Myocyte (in vitro differentiated cells): ENCODE results near the gene DENND5A. TPM values are rescaled to one million over a fixed set of nuclear protein-coding genes. Genes with fewer than 3 reads are reported as not detected.
A peak's percentile ranks its signal among the peaks of the same experiment; 100 is the strongest.

Source experiments
- DNase-seq: peaks from one replicate; pipeline ENCODE4 v3.0.0-alpha.2; 2012; ENCODE audit warnings: low read depth
- total RNA-seq: library from RNA; depleted of rRNA; stranded (reverse); fragments of >200 nt; gene quantifications from 2 replicates; pipeline ENCODE4 v1.2.3, GENCODE V29; 2014

DENND5A gene
- total RNA-seq, 1 donor from 2014 or later: 55.3 TPM

DNA sequence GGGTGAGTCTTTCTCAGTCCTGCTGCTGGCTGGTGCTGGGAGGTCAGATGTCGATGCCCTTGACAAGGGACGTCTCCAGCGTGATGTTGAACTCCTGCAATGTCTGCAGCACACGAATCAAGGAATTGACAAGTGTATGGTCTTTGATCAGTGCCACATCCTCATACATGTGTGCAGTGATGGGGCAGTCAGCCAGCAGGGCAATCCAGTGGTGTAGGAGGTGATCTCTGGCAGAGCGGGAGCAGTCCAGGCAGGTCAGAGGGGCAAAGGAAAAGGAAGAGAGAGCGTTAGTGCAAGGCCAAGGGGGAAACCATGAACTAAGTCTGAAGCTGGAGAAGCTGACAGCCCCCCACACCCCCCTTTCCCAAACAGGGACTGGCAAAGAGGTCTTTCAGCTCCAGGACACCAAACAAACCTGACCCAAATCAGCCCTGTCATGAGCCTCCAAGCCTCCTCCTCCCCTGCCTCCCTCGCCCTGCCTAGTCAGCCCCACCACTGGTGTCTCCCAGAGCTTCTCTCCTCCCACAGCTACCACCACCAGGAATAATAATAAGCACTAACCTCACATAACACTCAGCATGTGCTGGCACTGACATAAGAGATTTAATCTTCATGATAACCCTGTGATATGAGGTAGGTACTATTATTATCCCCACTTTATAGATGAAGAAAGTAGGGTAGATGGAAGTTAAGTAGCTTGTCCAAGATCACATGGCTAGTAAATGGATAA lies 125.4 kb downstream of the DENND5A start:
- peak; percentile 25 for DNase-seq

GRCh38 chr11:9138612-9139579 lies 126.3 kb downstream of the DENND5A start:
- peak; percentile 54 for DNase-seq

DNA sequence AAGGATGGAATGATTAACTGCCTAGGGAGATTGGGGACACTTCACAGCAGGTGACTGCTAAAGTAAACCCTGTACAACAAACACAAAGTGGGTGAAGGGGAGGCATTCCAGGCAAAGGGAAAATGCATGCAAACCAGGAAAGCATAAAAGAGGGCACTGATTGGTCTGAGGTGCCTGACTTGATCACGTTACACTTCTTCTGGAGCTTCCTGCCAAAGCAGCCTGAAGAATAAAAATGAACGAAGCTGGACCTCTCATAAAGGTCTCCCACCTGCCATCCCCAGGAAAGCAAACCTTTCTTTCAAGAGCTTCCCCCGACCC lies 127.1 kb downstream of the DENND5A start:
- no peak for DNase-seq

GRCh38 chr11:9137293-9138132 lies 127.6 kb downstream of the DENND5A start:
- peak; percentile 70 for DNase-seq

- DNase-seq: no peak
Observed at GRCh38 chr11:9136741-9137140, 128.4 kb downstream of the DENND5A start.

DNA sequence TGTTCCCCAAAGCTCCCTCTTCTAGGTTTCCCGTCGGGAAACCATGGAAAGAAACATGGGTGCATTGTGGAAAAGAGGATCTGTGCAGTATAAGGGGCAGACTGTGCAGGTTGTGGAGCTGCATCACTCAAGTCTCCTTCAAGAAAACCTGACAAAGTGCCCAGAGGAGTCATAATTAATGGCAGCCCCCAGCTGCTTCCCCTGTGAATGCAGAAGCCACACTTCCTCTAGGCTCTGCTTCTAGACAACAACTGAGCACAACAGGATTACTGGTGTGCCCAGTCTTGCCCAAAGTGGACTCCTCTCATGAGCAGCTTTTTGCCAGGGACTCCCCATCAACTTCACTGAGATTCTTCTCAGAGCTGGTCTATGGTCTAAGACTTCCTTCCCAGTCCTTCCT lies 131.2 kb downstream of the DENND5A start:
- no peak for DNase-seq

DNA sequence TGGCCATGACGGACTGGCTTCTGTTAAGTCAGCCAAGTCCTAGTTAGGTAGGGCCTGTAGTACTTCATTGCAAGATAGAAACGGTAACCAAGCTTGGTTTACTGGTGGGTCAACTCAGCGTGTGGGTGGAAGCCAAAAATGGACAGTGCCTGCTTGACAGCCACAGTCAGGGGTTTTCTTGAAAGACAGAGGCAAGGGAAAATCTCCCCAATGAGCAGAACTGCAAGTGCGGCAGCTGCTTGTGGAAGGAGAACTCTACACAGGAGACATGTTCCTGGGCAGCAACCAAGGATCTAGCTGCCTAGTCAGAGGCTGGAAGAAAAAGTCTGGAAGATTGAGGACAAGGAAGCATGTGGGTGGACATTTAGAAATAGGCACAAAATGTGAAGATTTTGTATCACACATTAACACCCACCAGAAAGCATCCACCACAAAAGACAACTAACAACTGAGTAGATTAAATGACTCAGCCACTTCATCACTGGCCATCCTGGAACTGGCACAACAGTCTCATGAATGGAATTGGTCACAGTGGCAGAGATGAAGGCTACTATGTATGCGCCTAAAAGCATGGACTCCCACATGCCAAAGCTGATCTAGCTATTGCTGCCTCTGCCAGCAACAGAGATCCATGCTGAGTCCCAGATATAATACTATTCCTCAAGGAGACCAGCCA lies 132.8 kb downstream of the DENND5A start:
- DNase-seq: no peak

DNA sequence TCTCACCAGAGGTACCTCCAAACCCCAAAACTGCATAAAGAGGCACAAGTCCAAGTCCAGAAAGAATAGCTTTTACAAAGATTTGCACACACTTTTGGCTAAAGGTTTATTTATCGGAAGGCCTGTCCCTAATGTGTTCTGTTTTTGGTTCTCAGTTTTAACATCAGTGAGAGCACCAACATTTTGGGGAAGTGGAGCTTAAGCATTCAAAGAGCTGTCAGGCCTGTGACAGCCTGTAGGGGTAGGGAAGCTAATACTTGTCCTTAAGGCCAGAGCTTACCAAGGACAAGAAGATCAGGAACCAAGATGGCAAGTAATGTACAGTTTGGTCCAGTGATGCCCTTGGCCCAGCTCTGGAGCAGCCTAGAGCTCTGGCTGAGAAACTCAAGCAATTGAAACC lies 134.9 kb downstream of the DENND5A start:
- DNase-seq: no peak

GRCh38 chr11:9126636-9127035 lies 138.5 kb downstream of the DENND5A start:
- DNase-seq: no peak

DNA sequence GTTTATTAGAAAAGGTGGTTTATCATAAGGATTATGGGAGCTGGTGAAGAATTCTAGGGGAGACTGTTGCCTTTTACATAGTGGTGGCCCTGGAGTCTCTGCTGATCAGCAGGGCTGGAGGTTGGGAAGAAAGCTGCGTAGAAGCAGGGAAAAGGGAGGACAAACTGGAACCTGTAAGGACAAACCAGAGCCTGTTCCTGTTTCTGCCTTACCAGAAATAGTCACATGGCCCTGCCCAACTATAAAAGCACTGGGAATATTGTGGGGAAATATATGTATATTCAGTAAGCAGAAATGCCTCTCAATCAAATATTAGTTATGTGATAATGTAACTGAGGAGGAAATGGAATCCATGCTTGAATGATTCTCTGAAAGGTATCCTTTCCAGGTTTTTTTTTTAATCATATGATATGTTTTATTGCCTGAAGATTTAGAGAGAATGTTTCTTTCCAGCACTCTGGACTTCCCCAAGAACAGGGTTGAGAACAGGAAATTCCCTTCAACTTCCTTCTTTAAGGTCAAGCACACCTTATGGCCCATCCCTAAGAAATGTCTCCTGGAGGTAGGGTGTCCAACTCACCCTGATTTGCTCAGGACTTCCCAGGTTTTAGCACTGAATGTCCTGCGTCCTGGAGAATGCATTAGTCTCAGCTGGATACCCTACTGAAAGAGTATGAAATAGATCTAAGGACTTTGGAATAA lies 139.8 kb downstream of the DENND5A start:
- DNase-seq: no peak

- no peak for DNase-seq
Observed at GRCh38 chr11:9123595-9124304, 141.4 kb downstream of the DENND5A start.

GRCh38 chr11:9121469-9121796 lies 143.7 kb downstream of the DENND5A start:
- DNase-seq: no peak

GRCh38 chr11:9120664-9121468 lies 144.3 kb downstream of the DENND5A start:
- peak; percentile 70 for DNase-seq

GRCh38 chr11:9118277-9118676 lies 146.9 kb downstream of the DENND5A start:
- peak; percentile 74 for DNase-seq

- no peak for DNase-seq
Observed at GRCh38 chr11:9112075-9112474, 153.1 kb downstream of the DENND5A start.

DNA sequence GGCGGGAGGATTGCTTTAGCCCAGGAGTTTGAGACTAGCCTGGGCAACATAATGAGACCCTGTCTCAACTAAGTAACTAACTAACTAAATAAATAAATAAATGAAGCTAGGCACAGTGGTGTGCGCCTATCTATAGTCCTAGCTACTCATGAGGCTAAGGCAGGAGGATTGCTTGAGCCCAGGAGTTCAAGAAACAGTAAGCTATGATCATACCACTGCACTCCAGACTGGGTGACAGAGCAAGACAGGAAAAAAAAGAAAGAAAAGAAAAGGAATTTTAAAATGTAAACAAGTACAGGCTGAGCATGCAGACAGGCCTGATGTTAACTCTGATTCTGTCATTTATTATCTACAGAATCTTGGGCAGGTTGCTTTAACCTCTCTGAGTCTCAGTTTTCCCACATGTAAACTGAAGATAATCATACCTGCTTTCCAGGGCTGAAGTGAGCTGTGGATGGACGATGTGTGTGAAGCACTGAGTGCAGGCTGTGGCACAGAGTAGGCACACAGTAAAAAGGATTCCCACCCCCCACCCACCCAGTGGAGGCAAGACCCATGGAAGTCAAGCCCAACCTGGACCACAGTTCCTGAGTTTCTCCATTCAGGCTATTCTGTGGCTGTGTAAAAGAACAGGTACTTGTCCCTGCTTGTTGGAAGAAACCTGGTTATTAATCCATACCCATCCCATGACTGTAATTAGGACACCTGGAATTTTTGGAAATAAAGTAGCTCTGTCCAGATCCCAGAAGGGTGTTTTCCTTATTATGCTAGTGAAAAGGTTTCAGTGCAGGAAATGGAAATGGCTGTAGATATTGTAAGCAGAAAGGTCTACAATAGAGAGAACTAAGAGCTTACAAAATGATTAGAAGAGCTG lies 155.1 kb downstream of the DENND5A start:
- no peak for DNase-seq

DNA sequence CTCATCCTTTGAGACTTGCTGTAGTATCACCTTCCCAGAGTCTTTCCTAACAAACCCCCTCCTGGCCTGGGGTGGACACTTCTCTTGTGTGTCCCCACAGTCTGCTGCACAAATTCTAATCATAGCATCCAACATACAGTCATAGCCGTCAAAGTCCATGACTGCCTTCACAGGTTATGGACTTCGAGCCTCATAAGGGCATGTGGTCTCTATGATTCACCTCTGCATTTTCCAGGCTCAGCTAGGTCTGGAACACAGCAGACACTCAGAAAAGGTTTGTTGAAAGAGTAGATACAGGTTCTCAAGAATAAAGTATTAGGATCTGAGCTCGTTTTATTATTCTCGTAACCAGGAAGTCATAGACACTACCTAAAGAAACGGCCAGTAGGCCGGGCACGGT lies 160.6 kb downstream of the DENND5A start:
- no peak for DNase-seq
